ENCODE data around the gene TNFAIP2. TPM values are rescaled to one million over a fixed set of nuclear protein-coding genes. Genes with fewer than 3 reads are reported as not detected.
A peak's percentile ranks its signal among the peaks of the same experiment; 100 is the strongest.

TNFAIP2 gene
- polyA plus RNA-seq, 1 donor from 2014 or later, result 1.8 TPM

- H3K9ac ChIP-seq (ENCODE audit: low read length), result peak overlapping the region; percentile 8
- no peaks in the 10 kb centered on the region for H3K79me2 ChIP-seq (replicated peaks; ENCODE audit: insufficient read depth, low read length)
- no peaks in the 10 kb centered on the region for H3F3A ChIP-seq (ENCODE audit: insufficient read depth, low read length, poor library complexity, severe bottlenecking)
- no peak overlapping the region for H3K27ac ChIP-seq (ENCODE audit: low read length)
- no peaks in the 10 kb centered on the region for H3K36me3 ChIP-seq (ENCODE audit: insufficient read depth, low read length)
- H3K9me3 ChIP-seq (ENCODE audit: low read length), result no peaks in the 10 kb centered on the region
- no peak overlapping the region for H3K4me3 ChIP-seq (ENCODE audit: low read length)
- TF ChIP-seq POLR2AphosphoS5 (IDR thresholded peaks at IDR 0.05) (no peak), REST (IDR thresholded peaks at IDR 0.05; ENCODE audit: borderline replicate concordance) (no peak), TAF1 (IDR thresholded peaks at IDR 0.05; ENCODE audit: low read depth) (no peak), EP300 (conservative IDR thresholded peaks at IDR 0.05; ENCODE audit: poor library complexity, severe bottlenecking) (no peak), RAD21 (conservative IDR thresholded peaks at IDR 0.05) (no peak), MXI1 (conservative IDR thresholded peaks at IDR 0.05; ENCODE audit: poor library complexity, severe bottlenecking) (no peak)
- H3K4me2 ChIP-seq (ENCODE audit: low read length), result no peak overlapping the region
- H4K20me1 ChIP-seq (ENCODE audit: insufficient read depth), result no peaks in the 10 kb centered on the region
- H3K27me3 ChIP-seq (ENCODE audit: insufficient read depth, low read depth, low read length), result peaks cover 38% of the 10 kb centered on the region
- H3K9me2 ChIP-seq (ENCODE audit: insufficient read depth, low read length), result no peaks in the 10 kb centered on the region
- H2AFZ ChIP-seq (ENCODE audit: low read depth, low read length), result peak overlapping the region; percentile 17
Observed at GRCh38 chr14:103105580-103106150, 17.6 kb upstream of the TNFAIP2 start.

GRCh38 chr14:103107455-103107854, 15.8 kb upstream of the TNFAIP2 start:
- Histone ChIP-seq H3K27ac (ENCODE audit: low read length) (no peak overlapping the region), H3K4me2 (ENCODE audit: low read length) (no peak overlapping the region), H3K27me3 (ENCODE audit: insufficient read depth, low read depth, low read length) (peaks cover 26% of the 10 kb centered on the region), H3K9me2 (ENCODE audit: insufficient read depth, low read length) (no peaks in the 10 kb centered on the region), H3K36me3 (ENCODE audit: insufficient read depth, low read length) (no peaks in the 10 kb centered on the region), H3K9me3 (ENCODE audit: low read length) (no peaks in the 10 kb centered on the region), H3K4me3 (ENCODE audit: low read length) (no peak overlapping the region), H2AFZ (ENCODE audit: low read depth, low read length) (no peak overlapping the region), H3K79me2 (replicated peaks; ENCODE audit: insufficient read depth, low read length) (no peaks in the 10 kb centered on the region), H3K9ac (ENCODE audit: low read length) (no peak overlapping the region), H3F3A (ENCODE audit: insufficient read depth, low read length, poor library complexity, severe bottlenecking) (no peaks in the 10 kb centered on the region), H4K20me1 (ENCODE audit: insufficient read depth) (no peaks in the 10 kb centered on the region)
- no peak for TF ChIP-seq REST (IDR thresholded peaks at IDR 0.05; ENCODE audit: borderline replicate concordance)
- TF ChIP-seq POLR2AphosphoS5 (IDR thresholded peaks at IDR 0.05), result no peak
- no peak for TF ChIP-seq SMC3 (conservative IDR thresholded peaks at IDR 0.05; ENCODE audit: poor library complexity)
- no peak for TF ChIP-seq EP300 (conservative IDR thresholded peaks at IDR 0.05; ENCODE audit: poor library complexity, severe bottlenecking)
- no peak for TF ChIP-seq CTCF (IDR thresholded peaks at IDR 0.05; ENCODE audit: poor library complexity, severe bottlenecking)
- TF ChIP-seq MXI1 (conservative IDR thresholded peaks at IDR 0.05; ENCODE audit: poor library complexity, severe bottlenecking), result no peak
- no peak for TF ChIP-seq RAD21 (conservative IDR thresholded peaks at IDR 0.05)
- no peak for TF ChIP-seq TAF1 (IDR thresholded peaks at IDR 0.05; ENCODE audit: low read depth)
- TF ChIP-seq EZH2 (IDR thresholded peaks at IDR 0.05; ENCODE audit: borderline replicate concordance, insufficient read depth, low read length, poor library complexity, severe bottlenecking), result no peak
